SK-N-SH treated with all-trans-retinoic acid at 6 μM for 48 hours (cell line): ENCODE measurements around the gene PCSK5.

Source experiments
- ARNTL ChIP-seq: fragments of 450-650 bp; formaldehyde crosslinking; IDR thresholded peaks from 2 replicates; pipeline ENCODE4 v1.5.0; 2020; ENCODE audit warnings: low read depth, mild to moderate bottlenecking, moderate library complexity, borderline replicate concordance
- BACH2 ChIP-seq: fragments of 250-450 bp; sonication (Bioruptor Pico); IDR thresholded peaks from 2 replicates; pipeline ENCODE4 v1.9.0; 2021; ENCODE audit warnings: mild to moderate bottlenecking, borderline replicate concordance
- CSDC2 ChIP-seq: fragments of 250-450 bp; sonication (Bioruptor Pico); IDR thresholded peaks from 2 replicates; pipeline ENCODE4 v1.5.0; 2020; ENCODE audit warnings: mild to moderate bottlenecking, moderate library complexity
- CSRNP3 ChIP-seq: fragments of 250-450 bp; sonication (Bioruptor Pico); IDR thresholded peaks from 2 replicates; pipeline ENCODE4 v1.5.1; 2021; ENCODE audit warnings: mild to moderate bottlenecking, moderate library complexity
- GLIS3 ChIP-seq: fragments of 250-450 bp; sonication (Bioruptor Pico); IDR thresholded peaks from 2 replicates; pipeline ENCODE4 v1.5.0; 2020; ENCODE audit warnings: mild to moderate bottlenecking, moderate library complexity
- ISL1 ChIP-seq: fragments of 250-450 bp; sonication (Bioruptor Pico); IDR thresholded peaks from 2 replicates; pipeline ENCODE4 v2.1.2; 2022; ENCODE audit warnings: mild to moderate bottlenecking, moderate library complexity
- PATZ1 ChIP-seq: fragments of 250-450 bp; sonication (Bioruptor Pico); IDR thresholded peaks from 2 replicates; pipeline ENCODE4 v1.8.0; 2020; ENCODE audit warnings: mild to moderate bottlenecking, moderate library complexity, borderline replicate concordance
- SNAI2 ChIP-seq: fragments of 250-450 bp; sonication (Bioruptor Pico); IDR thresholded peaks from 2 replicates; pipeline ENCODE4 v1.5.0; 2020; ENCODE audit warnings: mild to moderate bottlenecking, moderate library complexity
- TCF4 ChIP-seq: fragments of 250-450 bp; sonication (Bioruptor Pico); IDR thresholded peaks from 2 replicates; pipeline ENCODE4 v1.8.0; 2021; ENCODE audit warnings: mild to moderate bottlenecking, moderate library complexity, borderline replicate concordance
- ZC3H10 ChIP-seq: fragments of 250-450 bp; sonication (Bioruptor Pico); IDR thresholded peaks from 2 replicates; pipeline ENCODE4 v1.5.1; 2021; ENCODE audit warnings: mild to moderate bottlenecking, moderate library complexity
- ZFP3 ChIP-seq: fragments of 250-450 bp; sonication (Bioruptor Pico); IDR thresholded peaks from 2 replicates; pipeline ENCODE4 v1.5.0; 2020; ENCODE audit warnings: mild to moderate bottlenecking, moderate library complexity
- ZFP30 ChIP-seq: fragments of 450-650 bp; formaldehyde crosslinking; IDR thresholded peaks from 2 replicates; pipeline ENCODE4 v1.5.0; 2022; ENCODE audit warnings: mild to moderate bottlenecking, moderate library complexity
- ZNF565 ChIP-seq: fragments of 450-650 bp; formaldehyde crosslinking; conservative IDR thresholded peaks from 2 replicates; pipeline ENCODE4 v1.5.0; 2020; ENCODE audit warnings: low read depth, mild to moderate bottlenecking, moderate library complexity
- ZNF70 ChIP-seq: fragments of 450-650 bp; formaldehyde crosslinking; IDR thresholded peaks from 2 replicates; pipeline ENCODE4 v1.5.0; 2020; ENCODE audit warnings: mild to moderate bottlenecking, moderate library complexity

- no peak for TF ChIP-seq CSDC2 (CRISPR knock-in tag)
- no peak for TF ChIP-seq SNAI2
- no peak for TF ChIP-seq ARNTL (CRISPR knock-in tag)
- no peak for TF ChIP-seq ZFP3
- no peak for TF ChIP-seq PATZ1 (CRISPR knock-in tag)
- no peak for TF ChIP-seq TCF4 (CRISPR knock-in tag)
- no peak for TF ChIP-seq ZNF565 (CRISPR knock-in tag)
- no peak for TF ChIP-seq ZNF70
- TF ChIP-seq ZC3H10 (CRISPR knock-in tag): no peak
- TF ChIP-seq BACH2 (CRISPR knock-in tag): no peak
- no peak for TF ChIP-seq ISL1 (CRISPR knock-in tag)
- TF ChIP-seq CSRNP3 (CRISPR knock-in tag): no peak
- no peak for TF ChIP-seq ZFP30
- TF ChIP-seq GLIS3 (CRISPR knock-in tag): no peak
Observed at GRCh38 chr9:76294301-76294700, 403.8 kb downstream of the PCSK5 start.
